GM12878 (cell line): ENCODE data around the gene TIMM50. TPM values are rescaled to one million over a fixed set of nuclear protein-coding genes. Genes with fewer than 3 reads are reported as not detected.

Experiments
- ATAC-seq: fragments of 200-7000 bp; cut with Tn5 transposase; 3 replicates; pipeline ENCODE4 v1.9.1; 2020; ENCODE audit warnings: mild to moderate bottlenecking, moderate library complexity
- BruUV-seq: library from RNA; stranded (reverse); fragments of 400-500 nt; replicated peaks from 2 replicates; lab custom pipeline; 2021; lab: Mats Ljungman, UMichigan
- CTCF ChIA-PET: fragments of 300-600 bp; sonication (Branson Sonifier 250); formaldehyde crosslinking; extraction: SDS; loops from one replicate; lab custom pipeline; 2021; ENCODE audit warnings: inconsistent platforms; lab: Yijun Ruan, JAX
- POLR2A ChIA-PET: fragments of 350-600 bp; formaldehyde crosslinking; extraction: SDS; loops from one replicate; lab custom pipeline; 2021; ENCODE audit warnings: inconsistent platforms; lab: Charles Lee
- RAD21 ChIA-PET: fragments of 300-600 bp; sonication (Branson Sonifier 250); formaldehyde crosslinking; loops from one replicate; lab custom pipeline; 2023; ENCODE audit warnings: antibody characterized with exemption; ENCODE audit not compliant: unreplicated experiment; lab: Charles Lee
- SMC1A ChIA-PET: fragments of 300-600 bp; sonication (Branson Sonifier 250); formaldehyde crosslinking; loops from one replicate; lab custom pipeline; 2023; ENCODE audit not compliant: unreplicated experiment, uncharacterized antibody; lab: Charles Lee
- DNase-seq: peaks from one replicate; pipeline ENCODE4 v3.0.0-alpha.2; 2011; ENCODE audit warnings: low read depth, low spot score
- FAIRE-seq: peaks from 3 replicates; lab custom pipeline; 2011; peaks lifted over from hg19 to GRCh38; lab: Jason Lieb, UNC
- H2AFZ ChIP-seq: 2 replicates; pipeline ENCODE4 v1.6.0; 2011; ENCODE audit warnings: low read depth, low read length, control low read depth; ENCODE audit not compliant: control insufficient read depth
- H3K27ac ChIP-seq: 2 replicates; pipeline ENCODE4 v1.5.1; 2011; ENCODE audit warnings: control low read depth; ENCODE audit not compliant: control insufficient read depth, insufficient read depth
- H3K27me3 ChIP-seq, 2 experiments: replicated peaks in 1 of 2; 2 replicates each; pipeline versions ENCODE4 v1.6.0 to v1.6.1; 2011; ENCODE audit warnings: low read length in 1 of 2; ENCODE audit not compliant: control insufficient read depth in 2 of 2, insufficient read depth in 2 of 2
- H3K36me3 ChIP-seq, 2 experiments: 2 replicates each; pipeline ENCODE4 v1.5.1; 2011; ENCODE audit warnings: low read length in 1 of 2; ENCODE audit not compliant: control insufficient read depth in 2 of 2, insufficient read depth in 2 of 2
- H3K4me1 ChIP-seq: 2 replicates; pipeline ENCODE4 v1.6.1; 2011; ENCODE audit warnings: mild to moderate bottlenecking, low read length, moderate library complexity, mixed read lengths; ENCODE audit not compliant: control insufficient read depth, insufficient read depth
- H3K4me2 ChIP-seq: 2 replicates; pipeline ENCODE4 v1.6.0; 2011; ENCODE audit warnings: control low read depth; ENCODE audit not compliant: control insufficient read depth, insufficient read depth
- H3K4me3 ChIP-seq: fragments of 200-600 bp; sonication (generic); 2 replicates; pipeline ENCODE4 v1.5.1; 2016
- H3K79me2 ChIP-seq: 2 replicates; pipeline ENCODE4 v1.6.0; 2011; ENCODE audit warnings: low read length; ENCODE audit not compliant: control insufficient read depth, insufficient read depth
- H3K9ac ChIP-seq: 2 replicates; pipeline ENCODE4 v1.8.0; 2011; ENCODE audit warnings: low read length, control low read depth, mixed read lengths; ENCODE audit not compliant: control insufficient read depth, insufficient read depth
- H3K9me3 ChIP-seq: replicated peaks from 3 replicates; pipeline ENCODE4 v1.5.1; 2011; ENCODE audit warnings: mild to moderate bottlenecking, low read length; ENCODE audit not compliant: control insufficient read depth, insufficient read depth
- H4K20me1 ChIP-seq: 2 replicates; pipeline ENCODE4 v1.6.0; 2011; ENCODE audit not compliant: control insufficient read depth, insufficient read depth
- BMI1 ChIP-seq: fragments of 450-650 bp; IDR thresholded peaks from 2 replicates; pipeline ENCODE4 v1.6.1; 2016; ENCODE audit warnings: mild to moderate bottlenecking, moderate library complexity, borderline replicate concordance
- EGR1 ChIP-seq, 2 experiments: IDR thresholded peaks; 1 replicate in 1 of 2; 2 replicates in 1 of 2; pipeline ENCODE4 v1.6.1; 2011 to 2012; ENCODE audit warnings: low read depth in 2 of 2, low read length in 2 of 2, borderline replicate concordance in 1 of 2, mild to moderate bottlenecking in 1 of 2, moderate library complexity in 1 of 2
- GATAD2B ChIP-seq: fragments of 450-650 bp; conservative IDR thresholded peaks from 2 replicates; pipeline ENCODE4 v1.6.1; 2017; ENCODE audit warnings: low read depth, mild to moderate bottlenecking, moderate library complexity
- HDGF ChIP-seq: fragments of 450-650 bp; IDR thresholded peaks from 2 replicates; pipeline ENCODE4 v1.6.1; 2016; ENCODE audit warnings: antibody characterized with exemption
- JUNB ChIP-seq: IDR thresholded peaks from 2 replicates; pipeline ENCODE4 v1.6.1; 2016; ENCODE audit warnings: antibody characterized with exemption, mild to moderate bottlenecking
- LARP7 ChIP-seq: fragments of 450-650 bp; IDR thresholded peaks from 2 replicates; pipeline ENCODE4 v1.6.1; 2017; ENCODE audit warnings: mild to moderate bottlenecking
- NBN ChIP-seq: fragments of 450-650 bp; IDR thresholded peaks from 2 replicates; pipeline ENCODE4 v1.6.1; 2016
- RAD51 ChIP-seq: fragments of 450-650 bp; IDR thresholded peaks from 2 replicates; pipeline ENCODE4 v1.6.1; 2016; ENCODE audit warnings: moderate library complexity, mild to moderate bottlenecking, inconsistent platforms
- RBBP5 ChIP-seq: fragments of 200-600 bp; sonication (generic); conservative IDR thresholded peaks from 2 replicates; pipeline ENCODE4 v1.6.1; 2016
- SUPT20H ChIP-seq: IDR thresholded peaks from 2 replicates; pipeline ENCODE4 v1.6.1; 2011; ENCODE audit warnings: low read depth, mild to moderate bottlenecking, low read length, moderate library complexity, borderline replicate concordance; ENCODE audit not compliant: control insufficient read depth
- TARDBP ChIP-seq: IDR thresholded peaks from 2 replicates; pipeline ENCODE4 v1.6.1; 2016; ENCODE audit warnings: borderline replicate concordance
- TCF12 ChIP-seq: IDR thresholded peaks from 2 replicates; pipeline ENCODE4 v1.6.1; 2011; ENCODE audit warnings: low read depth, mild to moderate bottlenecking, low read length
- ZBED1 ChIP-seq: IDR thresholded peaks from 2 replicates; pipeline ENCODE4 v1.6.1; 2016; ENCODE audit warnings: borderline replicate concordance
- ZNF207 ChIP-seq: fragments of 450-650 bp; IDR thresholded peaks from 2 replicates; pipeline ENCODE4 v1.6.1; 2014; ENCODE audit warnings: antibody characterized with exemption, mild to moderate bottlenecking, borderline replicate concordance
- ZNF384 ChIP-seq: IDR thresholded peaks from 2 replicates; pipeline ENCODE4 v1.6.1; 2012; ENCODE audit warnings: low read depth, mild to moderate bottlenecking, low read length, improper control_type of control experiment, borderline replicate concordance
- WGBS: methylation state at CpG from one replicate; pipeline ENCODE4 v1.1.6; 2016; ENCODE audit warnings: low lambda C conversion rate; ENCODE audit not compliant: insufficient replicate concordance, insufficient coverage; ENCODE audit errors: missing lambda C conversion rate; 5-methylcytosine and 5-hydroxymethylcytosine counted together
- in situ Hi-C: fragments of 300-500 bp; cut with MboI; formaldehyde crosslinking; loops from 9 replicates; pipeline ENCODE4 v1.14.3; 2018; ENCODE audit warnings: mixed read lengths
- intact Hi-C: fragments of 100-400 bp; cut with micrococcal nuclease; formaldehyde crosslinking; loops from one replicate; pipeline ENCODE4 v1.14.2; 2022; ENCODE audit not compliant: unreplicated experiment
- polyA plus RNA-seq, 11 experiments: library from polyadenylated mRNA; depleted of rRNA in 4 of 11; unstranded in 6 of 11; stranded (reverse) in 5 of 11; fragments of >200 nt; fragmentation: Nextera tagmentation in 4 of 11; fragmentation: Illumina TruSeq in 1 of 11; extraction: Ambion mirVana in 4 of 11; extraction: Trizol in 1 of 11; gene quantifications; 1 replicate in 1 of 11; 2 replicates in 10 of 11; pipeline versions ENCODE4 v1.2.1 to v1.2.3, GENCODE V29; 2011 to 2016; ENCODE audit warnings: inconsistent platforms in 2 of 11, missing spikeins in 2 of 11, low read depth in 1 of 11
- total RNA-seq, 4 experiments: library from RNA; depleted of rRNA in 3 of 4; stranded (reverse); fragments of >200 nt in 3 of 4; fragmentation: Illumina TruSeq in 1 of 4; extraction: Trizol in 1 of 4; gene quantifications; 2 replicates each; pipeline versions ENCODE4 v1.2.1 to v1.2.3, GENCODE V29; 2013 to 2021
- TF ChIP-seq, protein P1 (sequence below): fragments of 450-650 bp; IDR thresholded peaks from 2 replicates; pipeline ENCODE4 v1.6.1; 2017; ENCODE audit warnings: antibody characterized with exemption, mild to moderate bottlenecking, moderate library complexity
- TF ChIP-seq, protein P2 (sequence below): fragments of 450-650 bp; formaldehyde crosslinking; IDR thresholded peaks from 2 replicates; pipeline ENCODE4 v1.4.0; 2020; ENCODE audit warnings: mild to moderate bottlenecking, moderate library complexity
- TF ChIP-seq, protein P3 (sequence below): IDR thresholded peaks from 2 replicates; pipeline ENCODE4 v1.6.1; 2011; ENCODE audit warnings: borderline replicate concordance, low read depth, mild to moderate bottlenecking, moderate library complexity, low read length; ENCODE audit not compliant: insufficient read depth, poor library complexity, severe bottlenecking

TIMM50 gene
- total and polyA plus RNA-seq, 10 of the 15 experiments (the other 5 are each of a cell fraction or from before 2014, with no cell fraction given), result 15.6 to 146 (median 101) TPM

DNA sequence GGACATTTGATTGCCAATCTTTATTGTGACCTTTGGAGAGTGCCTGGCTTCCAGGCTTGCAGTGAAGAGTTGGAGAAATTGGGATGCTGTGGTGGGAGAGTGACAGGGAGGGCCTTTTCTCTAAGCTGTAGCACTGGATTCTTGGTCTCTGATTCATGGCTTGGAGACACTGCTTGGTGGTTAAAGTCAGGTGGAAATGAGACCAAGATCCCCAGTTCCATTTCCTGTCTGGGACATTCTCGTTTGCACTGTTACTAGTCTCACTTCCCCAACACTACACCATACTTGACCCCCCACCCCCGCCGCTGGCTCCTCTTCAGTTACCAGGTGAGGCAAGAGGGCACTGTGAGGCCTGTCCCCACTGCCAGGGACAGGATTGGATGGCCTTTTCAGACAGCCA lies 32.4 kb upstream of the TIMM50 start:
- no TSS peak for BruUV-seq
- Histone ChIP-seq H3K9me3 (no peaks in the 10 kb centered on the region), H3K4me3 (peak overlapping the region; percentile 87), H3K9ac (peak overlapping the region; percentile 24; the same call in 1 of the 2 replicates), H3K4me1 (peaks cover 28% of the 10 kb centered on the region), H3K36me3 (peaks cover 5 to 22% of the 10 kb centered on the region in 2 experiments), H3K4me2 (peak overlapping the region; percentile 81), H3K79me2 (peaks cover 86% of the 10 kb centered on the region), H4K20me1 (peaks cover 6% of the 10 kb centered on the region; the same call in 1 of the 2 replicates), H3K27ac (no peak overlapping the region), H3K27me3 (no peaks in the 10 kb centered on the region), H2AFZ (no peak overlapping the region)
- intact Hi-C loops (loop anchor here (5.0 kb wide), 1 partner anchor 49 kb away; the partner anchor contains the start of gene DLL3), in situ Hi-C loops (no loop called here)
- WGBS, result 5% methylated on average over 3 of the region's 3 CpGs
- SMC1A ChIA-PET, result no interaction called here
- peak; percentile 52 for ATAC-seq
- POLR2A ChIA-PET, result interaction anchor here (0.5 to 2.0 kb wide), 7 partner anchors 8 to 969 kb away, joined by 3 to 9 read pairs (median 4); partner anchors contain the start of gene RPS16
- no peak for FAIRE-seq
- CTCF ChIA-PET, result interaction anchor here (1.4 kb wide), 1 partner anchor 106 kb away, joined by 4 read pairs; the partner anchor contains the start of gene SAMD4B
- RAD21 ChIA-PET, result interaction anchor here (3.0 kb wide), 1 partner anchor 13 kb away, joined by 7 read pairs; the partner anchor contains the start of gene RPS16
- DNase-seq, result no peak
- TF ChIP-seq EGR1 (IDR thresholded peaks at IDR 0.05; ENCODE audit: borderline replicate concordance in 1 of 2, low read depth in 2 of 2, low read length in 2 of 2) (peak in 1 of 2 experiments; percentile 71; a peak in 2 of 3 replicates), RAD51 (no peak), LARP7 (no peak), BMI1 (no peak), HDGF (no peak), TARDBP (no peak), ZNF384 (no peak), ZBED1 (no peak), JUNB (no peak), NBN (peak; percentile 62; the same call in 1 of the 2 replicates), SUPT20H (no peak), TCF12 (no peak), ZNF207 (no peak), RBBP5 (no peak), GATAD2B (no peak)
- TF ChIP-seq, protein P1, sequence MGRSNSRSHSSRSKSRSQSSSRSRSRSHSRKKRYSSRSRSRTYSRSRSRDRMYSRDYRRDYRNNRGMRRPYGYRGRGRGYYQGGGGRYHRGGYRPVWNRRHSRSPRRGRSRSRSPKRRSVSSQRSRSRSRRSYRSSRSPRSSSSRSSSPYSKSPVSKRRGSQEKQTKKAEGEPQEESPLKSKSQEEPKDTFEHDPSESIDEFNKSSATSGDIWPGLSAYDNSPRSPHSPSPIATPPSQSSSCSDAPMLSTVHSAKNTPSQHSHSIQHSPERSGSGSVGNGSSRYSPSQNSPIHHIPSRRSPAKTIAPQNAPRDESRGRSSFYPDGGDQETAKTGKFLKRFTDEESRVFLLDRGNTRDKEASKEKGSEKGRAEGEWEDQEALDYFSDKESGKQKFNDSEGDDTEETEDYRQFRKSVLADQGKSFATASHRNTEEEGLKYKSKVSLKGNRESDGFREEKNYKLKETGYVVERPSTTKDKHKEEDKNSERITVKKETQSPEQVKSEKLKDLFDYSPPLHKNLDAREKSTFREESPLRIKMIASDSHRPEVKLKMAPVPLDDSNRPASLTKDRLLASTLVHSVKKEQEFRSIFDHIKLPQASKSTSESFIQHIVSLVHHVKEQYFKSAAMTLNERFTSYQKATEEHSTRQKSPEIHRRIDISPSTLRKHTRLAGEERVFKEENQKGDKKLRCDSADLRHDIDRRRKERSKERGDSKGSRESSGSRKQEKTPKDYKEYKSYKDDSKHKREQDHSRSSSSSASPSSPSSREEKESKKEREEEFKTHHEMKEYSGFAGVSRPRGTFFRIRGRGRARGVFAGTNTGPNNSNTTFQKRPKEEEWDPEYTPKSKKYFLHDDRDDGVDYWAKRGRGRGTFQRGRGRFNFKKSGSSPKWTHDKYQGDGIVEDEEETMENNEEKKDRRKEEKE, result no peak
- TF ChIP-seq, protein P2, sequence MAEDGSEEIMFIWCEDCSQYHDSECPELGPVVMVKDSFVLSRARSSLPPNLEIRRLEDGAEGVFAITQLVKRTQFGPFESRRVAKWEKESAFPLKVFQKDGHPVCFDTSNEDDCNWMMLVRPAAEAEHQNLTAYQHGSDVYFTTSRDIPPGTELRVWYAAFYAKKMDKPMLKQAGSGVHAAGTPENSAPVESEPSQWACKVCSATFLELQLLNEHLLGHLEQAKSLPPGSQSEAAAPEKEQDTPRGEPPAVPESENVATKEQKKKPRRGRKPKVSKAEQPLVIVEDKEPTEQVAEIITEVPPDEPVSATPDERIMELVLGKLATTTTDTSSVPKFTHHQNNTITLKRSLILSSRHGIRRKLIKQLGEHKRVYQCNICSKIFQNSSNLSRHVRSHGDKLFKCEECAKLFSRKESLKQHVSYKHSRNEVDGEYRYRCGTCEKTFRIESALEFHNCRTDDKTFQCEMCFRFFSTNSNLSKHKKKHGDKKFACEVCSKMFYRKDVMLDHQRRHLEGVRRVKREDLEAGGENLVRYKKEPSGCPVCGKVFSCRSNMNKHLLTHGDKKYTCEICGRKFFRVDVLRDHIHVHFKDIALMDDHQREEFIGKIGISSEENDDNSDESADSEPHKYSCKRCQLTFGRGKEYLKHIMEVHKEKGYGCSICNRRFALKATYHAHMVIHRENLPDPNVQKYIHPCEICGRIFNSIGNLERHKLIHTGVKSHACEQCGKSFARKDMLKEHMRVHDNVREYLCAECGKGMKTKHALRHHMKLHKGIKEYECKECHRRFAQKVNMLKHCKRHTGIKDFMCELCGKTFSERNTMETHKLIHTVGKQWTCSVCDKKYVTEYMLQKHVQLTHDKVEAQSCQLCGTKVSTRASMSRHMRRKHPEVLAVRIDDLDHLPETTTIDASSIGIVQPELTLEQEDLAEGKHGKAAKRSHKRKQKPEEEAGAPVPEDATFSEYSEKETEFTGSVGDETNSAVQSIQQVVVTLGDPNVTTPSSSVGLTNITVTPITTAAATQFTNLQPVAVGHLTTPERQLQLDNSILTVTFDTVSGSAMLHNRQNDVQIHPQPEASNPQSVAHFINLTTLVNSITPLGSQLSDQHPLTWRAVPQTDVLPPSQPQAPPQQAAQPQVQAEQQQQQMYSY (CRISPR knock-in tag), result no peak
- TF ChIP-seq, protein P3, sequence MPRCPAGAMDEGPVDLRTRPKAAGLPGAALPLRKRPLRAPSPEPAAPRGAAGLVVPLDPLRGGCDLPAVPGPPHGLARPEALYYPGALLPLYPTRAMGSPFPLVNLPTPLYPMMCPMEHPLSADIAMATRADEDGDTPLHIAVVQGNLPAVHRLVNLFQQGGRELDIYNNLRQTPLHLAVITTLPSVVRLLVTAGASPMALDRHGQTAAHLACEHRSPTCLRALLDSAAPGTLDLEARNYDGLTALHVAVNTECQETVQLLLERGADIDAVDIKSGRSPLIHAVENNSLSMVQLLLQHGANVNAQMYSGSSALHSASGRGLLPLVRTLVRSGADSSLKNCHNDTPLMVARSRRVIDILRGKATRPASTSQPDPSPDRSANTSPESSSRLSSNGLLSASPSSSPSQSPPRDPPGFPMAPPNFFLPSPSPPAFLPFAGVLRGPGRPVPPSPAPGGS, result no peak
